Subcutaneous adipose tissue (tissue), 4 donors: ENCODE results near the gene CDKL5. TPM values are rescaled to one million over a fixed set of nuclear protein-coding genes. Genes with fewer than 3 reads are reported as not detected.

Source experiments
- total RNA-seq, 4 donors: library from RNA; depleted of rRNA; stranded (reverse); fragments of >200 nt; gene quantifications; one replicate each; pipeline ENCODE4 v1.1.0, GENCODE V29; 2016
- TF ChIP-seq, protein P1 (sequence below): fragments of 450-650 bp; IDR thresholded peaks from one replicate; pipeline ENCODE4 v1.5.1; 2016; ENCODE audit warnings: low read depth, mild to moderate bottlenecking, control low read depth, antibody characterized with exemption, moderate library complexity

CDKL5 gene
- total RNA-seq, 4 donors from 2014 or later, result 4.6 to 6.2 (median 5.4) TPM

DNA sequence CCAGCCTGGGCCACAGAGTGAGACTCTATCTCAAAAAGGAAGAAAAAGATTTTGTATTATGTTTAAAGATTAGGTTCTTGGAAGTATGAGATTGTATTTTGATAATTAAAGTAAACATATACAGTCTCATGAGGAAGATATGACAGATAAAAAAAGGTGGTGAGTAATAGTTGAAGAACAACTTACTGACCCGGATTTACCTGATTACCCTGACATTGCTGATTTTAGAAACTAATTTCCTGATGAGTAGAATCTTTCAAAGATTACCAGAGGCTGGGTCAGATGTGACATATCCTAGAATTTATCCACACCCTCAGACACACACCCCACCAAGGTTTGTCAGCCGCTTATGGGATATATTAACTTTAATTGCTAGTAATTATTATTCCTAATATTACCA is 9.5 kb downstream of the CDKL5 start:
- TF ChIP-seq, protein P1, sequence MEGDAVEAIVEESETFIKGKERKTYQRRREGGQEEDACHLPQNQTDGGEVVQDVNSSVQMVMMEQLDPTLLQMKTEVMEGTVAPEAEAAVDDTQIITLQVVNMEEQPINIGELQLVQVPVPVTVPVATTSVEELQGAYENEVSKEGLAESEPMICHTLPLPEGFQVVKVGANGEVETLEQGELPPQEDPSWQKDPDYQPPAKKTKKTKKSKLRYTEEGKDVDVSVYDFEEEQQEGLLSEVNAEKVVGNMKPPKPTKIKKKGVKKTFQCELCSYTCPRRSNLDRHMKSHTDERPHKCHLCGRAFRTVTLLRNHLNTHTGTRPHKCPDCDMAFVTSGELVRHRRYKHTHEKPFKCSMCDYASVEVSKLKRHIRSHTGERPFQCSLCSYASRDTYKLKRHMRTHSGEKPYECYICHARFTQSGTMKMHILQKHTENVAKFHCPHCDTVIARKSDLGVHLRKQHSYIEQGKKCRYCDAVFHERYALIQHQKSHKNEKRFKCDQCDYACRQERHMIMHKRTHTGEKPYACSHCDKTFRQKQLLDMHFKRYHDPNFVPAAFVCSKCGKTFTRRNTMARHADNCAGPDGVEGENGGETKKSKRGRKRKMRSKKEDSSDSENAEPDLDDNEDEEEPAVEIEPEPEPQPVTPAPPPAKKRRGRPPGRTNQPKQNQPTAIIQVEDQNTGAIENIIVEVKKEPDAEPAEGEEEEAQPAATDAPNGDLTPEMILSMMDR, result no peak

DNA sequence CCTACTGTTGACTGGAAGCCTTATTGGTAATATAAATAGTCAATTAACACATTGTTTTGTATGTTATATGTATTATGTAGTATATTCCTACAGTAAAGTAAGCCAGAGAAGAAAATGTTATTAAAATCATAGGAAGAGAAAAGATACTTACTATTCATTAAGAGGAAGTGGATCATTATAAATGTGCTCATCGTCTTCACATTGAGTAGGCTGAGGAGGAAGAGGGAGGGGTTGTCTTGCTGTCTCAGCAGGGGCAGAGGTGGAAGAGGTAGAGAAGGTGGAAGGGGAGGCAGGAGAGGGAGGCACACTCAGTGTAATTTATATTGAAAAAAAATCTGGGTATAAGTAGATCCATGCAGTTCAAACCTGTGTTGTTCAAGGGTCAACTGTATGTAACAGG is 10.6 kb downstream of the CDKL5 start:
- TF ChIP-seq, protein P1, result no peak

DNA sequence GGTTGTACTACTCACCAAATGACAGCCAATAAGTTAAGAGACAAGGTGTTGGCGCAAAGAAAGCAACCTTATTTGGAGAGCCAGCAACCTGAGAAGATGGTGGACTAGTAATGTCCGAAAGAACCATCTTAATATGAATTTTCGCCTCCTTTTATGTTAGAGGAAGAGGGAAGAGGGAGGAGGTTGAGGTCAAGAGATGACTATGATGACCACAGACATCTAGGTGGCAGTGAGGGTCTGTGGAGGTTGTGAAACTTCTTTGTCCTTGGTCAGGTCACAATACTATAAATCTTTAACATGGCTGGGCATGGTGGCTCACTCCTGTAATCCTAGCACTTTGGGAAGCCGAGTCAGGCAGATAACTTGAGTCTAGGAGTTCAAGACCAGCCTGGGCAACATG is 15.4 kb downstream of the CDKL5 start:
- TF ChIP-seq, protein P1, result no peak

GRCh38 chrX:18441780-18442367 is 16.5 kb downstream of the CDKL5 start:
- TF ChIP-seq, protein P1, result no peak

DNA sequence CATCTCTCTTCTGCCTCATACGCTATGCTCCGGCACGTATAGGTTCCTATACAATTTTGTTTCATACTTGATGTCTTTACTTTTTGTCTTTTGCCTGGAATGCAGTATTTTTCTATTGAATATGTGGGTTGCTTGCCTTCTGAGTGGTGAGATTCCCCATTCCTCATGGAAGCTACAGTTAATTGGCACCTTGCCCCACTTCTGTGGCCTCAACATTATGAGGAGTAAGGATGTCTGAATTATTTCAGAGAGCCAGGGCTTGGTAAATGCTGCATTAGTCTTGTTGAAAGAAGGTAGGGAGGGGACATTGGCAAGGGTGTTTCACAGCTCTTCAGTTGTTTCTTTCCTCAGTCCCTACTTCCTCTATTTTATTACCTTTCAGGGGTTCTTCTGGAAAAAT is 23.0 kb downstream of the CDKL5 start:
- TF ChIP-seq, protein P1, result no peak

- TF ChIP-seq, protein P1, result no peak
Observed at GRCh38 chrX:18449236-18449635, 23.8 kb downstream of the CDKL5 start.

DNA sequence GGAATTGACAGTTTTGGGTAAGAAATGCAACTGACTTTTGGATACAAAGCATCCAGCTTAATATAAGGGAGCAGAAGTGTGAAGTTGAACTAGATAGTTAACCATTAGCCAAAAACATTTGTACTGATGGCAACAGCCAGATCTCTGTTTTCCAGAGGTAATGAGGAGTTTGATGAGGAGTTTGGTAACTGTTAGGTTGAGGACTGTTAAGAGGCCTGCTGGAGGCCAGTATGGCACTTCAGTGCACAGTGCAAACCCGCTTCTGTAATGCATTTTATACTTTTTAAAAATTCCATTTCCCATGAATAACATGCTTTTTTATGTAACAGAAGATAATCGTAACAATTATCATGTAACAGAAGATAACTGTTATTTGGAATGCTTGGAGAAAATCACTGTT is 30.0 kb downstream of the CDKL5 start:
- TF ChIP-seq, protein P1, result no peak
